Activated CD4-positive, alpha-beta T cell treated with anti-CD3 and anti-CD28 coated beads, Interleukin-2, amount 50 U/mL, for 16 hours (primary cell): ENCODE measurements around the gene SYCP2L.
"Not testable (repeated sequence)": the region's sequence is repeated elsewhere in the genome, so short reads cannot be mapped to it uniquely, and the experiment has no call there.

Experiments
- DNase-seq: peaks from one replicate; pipeline ENCODE4 v3.0.0-alpha.2; 2020

SYCP2L gene

DNA sequence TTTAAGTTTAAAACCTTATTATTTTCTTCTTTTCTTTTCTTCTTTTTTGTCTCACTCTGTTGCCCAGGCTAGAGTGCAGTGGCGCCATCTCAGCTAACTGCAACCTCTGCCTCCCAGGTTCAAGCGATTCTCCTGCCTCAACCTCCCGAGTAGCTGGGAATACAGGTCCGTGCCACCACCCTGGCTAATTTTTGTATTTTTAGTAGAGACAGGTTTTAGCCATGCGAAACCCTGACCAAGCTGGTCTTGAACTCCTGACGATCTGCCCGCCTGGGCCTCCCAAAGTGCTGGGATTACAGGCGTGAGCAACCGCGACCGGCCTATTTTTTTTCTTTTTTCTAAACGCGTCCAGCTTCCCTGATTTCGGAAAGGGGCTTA, 4.6 kb upstream of the SYCP2L start:
- DNase-seq = not testable (repeated sequence)

DNA sequence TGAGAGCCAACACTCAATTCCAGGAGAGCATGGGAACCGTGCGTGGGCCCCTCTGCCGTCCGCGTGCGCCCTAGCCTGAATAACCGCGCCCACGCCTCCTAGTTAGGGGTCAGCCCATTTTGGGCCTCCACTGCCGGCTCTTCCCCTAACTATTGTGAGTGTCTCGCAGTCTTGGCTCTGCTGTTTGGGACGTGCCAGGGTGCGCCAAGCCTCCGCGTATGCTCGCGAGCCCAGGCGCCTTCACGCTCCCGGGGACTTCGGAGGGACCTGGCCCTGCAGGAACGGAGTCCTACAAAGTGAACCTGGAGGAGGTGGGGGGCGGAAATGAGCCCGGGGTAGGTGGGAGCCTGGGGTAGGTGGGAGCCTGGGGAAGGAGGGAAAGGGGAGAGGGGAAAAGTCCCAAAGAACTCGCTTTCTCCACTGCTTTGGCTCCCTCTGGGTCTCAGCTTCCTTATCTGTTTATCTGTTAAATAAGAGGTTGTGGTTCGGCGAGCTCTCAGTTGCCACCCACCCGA, 4.1 kb upstream of the SYCP2L start:
- no peak for DNase-seq

DNA sequence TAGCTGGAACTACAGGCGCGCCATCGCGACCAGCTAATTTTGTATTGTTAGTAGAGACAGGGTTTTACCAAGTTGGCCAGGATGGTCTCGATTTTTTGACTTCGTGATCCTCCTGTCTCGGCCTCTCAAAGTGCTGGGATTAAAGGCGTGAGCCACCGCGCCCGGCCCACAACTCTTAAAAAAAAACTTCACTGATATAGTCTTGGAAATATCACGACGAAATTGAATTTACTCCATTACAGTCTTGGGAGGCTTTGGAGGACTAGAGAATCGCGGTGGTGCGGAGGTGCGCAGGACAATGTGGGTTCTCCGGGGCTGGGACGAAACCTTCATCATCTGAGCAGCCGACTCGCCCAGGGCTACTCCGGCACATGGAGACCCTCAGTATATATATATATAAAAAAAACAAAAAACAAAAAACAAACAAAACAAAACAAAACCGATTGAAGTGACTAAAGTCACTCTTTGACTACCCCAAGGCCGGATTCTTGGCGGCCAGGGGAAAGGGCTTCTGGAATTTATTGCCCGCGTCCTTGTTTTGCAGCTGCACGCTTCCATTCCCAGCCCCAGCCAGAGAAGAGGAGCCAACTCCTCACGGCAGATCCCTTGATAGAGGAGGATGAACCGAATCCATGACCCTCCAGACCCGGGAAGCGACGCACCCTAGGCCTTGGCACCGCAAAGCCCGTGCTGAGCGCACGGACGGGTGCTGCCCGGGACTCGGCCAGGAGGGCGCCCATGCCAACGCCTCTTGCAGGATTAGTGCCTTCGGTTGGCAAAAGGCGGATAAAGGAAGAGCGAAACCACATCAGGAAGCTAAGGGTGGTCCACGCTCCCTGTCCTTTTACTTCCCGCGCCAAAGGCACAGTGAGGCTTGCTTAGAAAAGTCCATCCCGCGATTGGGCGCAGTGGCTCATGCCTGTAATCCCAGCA, 3.3 kb upstream of the SYCP2L start:
- no peak for DNase-seq

GRCh38 chr6:10884245-10884972, 2.4 kb upstream of the SYCP2L start:
- no peak for DNase-seq

DNA sequence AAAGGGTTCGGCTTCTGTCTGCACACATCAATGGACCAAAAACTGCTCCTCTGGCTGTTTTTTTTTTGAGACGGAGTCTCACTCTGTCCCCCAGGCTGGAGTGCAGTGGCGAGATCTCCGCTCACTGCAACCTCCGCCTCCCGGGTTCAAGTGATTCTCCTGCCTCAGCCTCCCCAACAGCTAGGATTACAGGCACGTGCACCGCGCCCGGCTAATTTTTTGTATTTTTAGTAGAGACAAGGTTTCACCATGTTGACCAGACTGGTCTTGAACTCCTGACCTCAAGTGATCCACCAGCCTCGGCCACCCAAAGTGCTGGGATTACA, 524 bp upstream of the SYCP2L start:
- DNase-seq = not testable (repeated sequence)

- DNase-seq = no peak
Measured at GRCh38 chr6:10890151-10890550, 3.3 kb downstream of the SYCP2L start.

- DNase-seq = no peak
Measured at GRCh38 chr6:10891960-10892359, 5.1 kb downstream of the SYCP2L start.

DNA sequence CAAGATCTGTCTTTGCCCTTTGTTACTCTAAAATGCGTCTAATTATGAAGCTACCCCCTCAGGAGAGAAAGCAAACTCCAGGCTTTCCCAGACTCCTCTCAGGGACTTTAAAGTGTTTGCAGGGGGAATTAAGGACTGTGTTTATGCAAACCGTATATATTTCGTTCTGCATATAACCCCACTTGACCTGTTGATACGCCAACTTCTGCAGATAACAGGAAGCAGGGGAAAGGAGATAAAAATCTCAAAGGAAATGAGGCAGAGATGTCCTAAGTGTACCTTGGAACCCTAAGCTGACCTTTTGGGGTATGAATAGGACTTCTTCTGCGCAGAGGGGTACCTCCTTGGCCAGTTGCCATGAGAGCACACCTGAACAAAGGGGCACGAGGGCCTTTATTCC, 8.1 kb downstream of the SYCP2L start:
- DNase-seq = no peak

DNA sequence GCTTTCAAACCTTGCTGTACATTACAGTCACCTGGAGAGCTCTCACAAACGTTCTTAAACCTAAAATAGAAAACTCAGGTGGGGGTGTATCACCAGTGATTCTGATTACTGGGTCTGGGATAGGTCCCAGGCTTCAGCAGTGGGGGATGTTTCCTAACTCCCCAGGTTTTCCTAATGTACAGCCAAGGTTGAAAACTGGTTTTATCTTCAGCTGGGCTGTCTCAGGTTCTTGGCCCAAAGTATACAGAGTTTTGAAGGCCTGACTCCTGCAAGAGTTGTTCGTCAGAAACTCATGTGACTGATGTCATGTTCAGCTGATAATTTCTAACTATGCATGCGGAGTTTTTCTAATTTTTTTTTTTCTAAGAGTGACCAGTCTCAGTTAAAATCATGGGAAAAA, 9.8 kb downstream of the SYCP2L start:
- no peak for DNase-seq

GRCh38 chr6:10901770-10902169, 14.9 kb downstream of the SYCP2L start:
- no peak for DNase-seq

GRCh38 chr6:10904015-10904414, 17.2 kb downstream of the SYCP2L start:
- no peak for DNase-seq

- no peak for DNase-seq
Measured at GRCh38 chr6:10908228-10908627, 21.4 kb downstream of the SYCP2L start.

DNA sequence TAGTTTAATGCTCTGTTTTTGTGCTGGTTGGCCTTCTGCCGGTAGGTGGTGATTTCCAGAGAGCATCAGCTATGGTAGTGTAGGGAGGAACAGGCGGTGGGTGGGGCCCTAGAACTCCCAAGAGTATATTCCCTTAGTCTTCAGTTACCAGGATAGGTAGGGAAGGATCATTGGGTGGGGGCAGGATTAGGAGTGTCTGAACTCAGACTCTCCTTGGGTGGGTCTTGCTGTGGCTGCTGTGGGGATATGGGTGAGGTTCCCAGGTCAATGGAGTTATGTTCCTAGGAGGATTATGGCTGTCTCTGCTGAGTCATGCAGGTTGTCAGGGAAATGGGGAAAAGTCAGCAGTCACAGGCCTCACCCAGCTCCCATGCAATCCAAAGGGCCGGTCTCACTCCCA, 32.7 kb downstream of the SYCP2L start:
- DNase-seq = not testable (repeated sequence)

GRCh38 chr6:10933126-10933525, 46.3 kb downstream of the SYCP2L start:
- DNase-seq = no peak

GRCh38 chr6:10939840-10940239, 53.0 kb downstream of the SYCP2L start:
- no peak for DNase-seq

GRCh38 chr6:10945845-10946244, 59.0 kb downstream of the SYCP2L start:
- DNase-seq = no peak

GRCh38 chr6:10947966-10948365, 61.1 kb downstream of the SYCP2L start:
- DNase-seq = no peak

DNA sequence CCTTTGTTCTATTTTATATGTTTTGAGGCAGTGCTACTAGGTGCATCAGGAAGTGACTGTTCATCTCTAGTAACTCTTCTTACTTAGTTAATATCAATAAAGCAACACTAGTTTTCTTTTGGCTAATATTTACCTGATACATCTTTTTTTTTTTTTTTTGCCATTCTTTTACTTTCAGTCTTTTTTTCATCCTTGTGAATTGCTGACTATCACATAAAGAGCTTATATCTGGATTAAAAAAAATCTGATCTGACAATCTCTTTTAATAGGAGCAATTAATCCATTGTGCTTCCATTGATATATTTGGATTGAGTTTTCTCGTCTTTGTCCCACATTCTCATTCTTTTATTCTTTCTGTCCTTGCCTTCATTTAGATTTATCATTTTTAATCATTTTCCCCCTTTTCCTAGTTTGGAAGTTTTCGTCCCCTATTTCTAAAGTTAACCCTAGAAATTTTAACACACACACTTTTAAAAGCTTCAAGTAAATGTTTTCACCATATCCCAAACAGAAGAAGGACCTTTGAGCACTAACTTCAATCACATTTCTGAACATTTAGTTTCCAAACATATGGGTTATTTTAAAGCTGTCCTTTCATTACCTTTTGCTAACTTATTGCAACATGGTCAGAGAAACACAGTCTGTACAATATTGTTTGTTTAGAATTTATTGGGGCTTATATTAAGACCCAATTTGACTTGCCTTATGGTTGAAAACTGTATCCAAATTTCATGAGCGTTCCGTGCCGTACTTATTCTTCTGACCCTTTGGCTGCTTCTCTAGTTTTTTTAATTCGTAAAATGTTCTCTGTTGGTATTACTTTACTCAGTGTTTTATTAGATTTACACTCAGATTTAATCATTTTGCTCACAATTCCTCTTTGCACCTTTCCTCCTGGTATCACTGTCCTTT, 63.0 kb downstream of the SYCP2L start:
- no peak for DNase-seq

- peak; percentile 9 for DNase-seq
Measured at GRCh38 chr6:10951675-10952282, 64.9 kb downstream of the SYCP2L start.

- DNase-seq = peak; percentile 74
Measured at GRCh38 chr6:10954590-10955010, 67.7 kb downstream of the SYCP2L start.

DNA sequence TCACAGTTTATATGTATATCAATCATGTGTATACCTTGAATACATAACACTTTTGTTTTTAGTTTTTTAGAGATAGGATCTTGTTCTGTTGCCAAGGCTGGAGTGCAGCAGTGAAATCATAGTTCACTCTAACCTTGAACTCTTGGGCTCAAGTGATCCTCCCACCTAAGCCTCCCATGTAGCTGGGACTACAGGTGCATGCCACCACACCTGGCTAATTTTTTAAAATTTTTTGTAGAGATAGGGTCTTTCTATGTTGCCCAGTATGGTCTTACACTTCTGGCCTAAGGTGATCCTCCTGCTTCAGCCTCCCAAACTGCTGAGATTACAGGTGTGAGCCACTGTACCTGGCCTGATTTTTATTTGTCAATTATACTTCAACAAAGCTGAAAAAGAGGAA, 69.9 kb downstream of the SYCP2L start:
- no peak for DNase-seq

- no peak for DNase-seq
Measured at GRCh38 chr6:10957414-10957886, 70.6 kb downstream of the SYCP2L start.
